DMS53 treated with DMSO at 0.1 percent for 48 hours (cell line): ENCODE data around the gene OR4P4.

Experiments used
- DNase-seq: peaks from one replicate; lab custom pipeline; 2025; ENCODE audit not compliant: unreplicated experiment; lab: John Stamatoyannopoulos, UW

The OR4P4 gene

DNA sequence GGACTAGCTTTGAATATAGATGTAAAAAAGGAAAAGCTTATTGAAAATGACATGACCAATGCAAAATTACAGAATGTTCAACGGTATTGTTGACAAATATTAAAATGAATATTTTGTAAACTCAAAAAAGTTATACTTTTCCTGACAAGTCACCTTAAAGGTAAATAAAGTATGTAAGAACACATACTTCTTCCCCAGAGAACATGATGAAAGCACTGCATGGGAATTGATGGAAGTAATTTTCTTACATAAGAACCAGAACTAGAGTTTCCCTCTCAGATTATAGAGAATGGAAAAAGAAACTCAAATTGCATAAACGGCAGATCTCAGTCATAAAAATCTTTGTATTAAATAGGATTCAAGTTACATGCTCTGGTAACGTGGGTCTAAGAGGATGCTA lies at the start of gene OR4P4:
Gene OR4P4 (plus strand): TSS at position 301 of the 400 bp plus-strand sequence.
- no peak for DNase-seq

GRCh38 chr11:55607545-55607944 lies 27.4 kb upstream of the OR4P4 start, which contains the start of gene OR4C11:
Gene OR4C11 (minus strand): TSS chr11:55607645. CDS start chr11:55604373, 3,272 bp downstream.
- no peak for DNase-seq

- no peak for DNase-seq
Observed at GRCh38 chr11:55624531-55624930, 10.4 kb upstream of the OR4P4 start.

- no peak for DNase-seq
Observed at GRCh38 chr11:55648027-55648426, 13.1 kb downstream of the OR4P4 start, which contains the start of gene OR4S2. Gene OR4S2 (plus strand): TSS chr11:55648327. CDS start chr11:55650904, 2,577 bp downstream.

DNA sequence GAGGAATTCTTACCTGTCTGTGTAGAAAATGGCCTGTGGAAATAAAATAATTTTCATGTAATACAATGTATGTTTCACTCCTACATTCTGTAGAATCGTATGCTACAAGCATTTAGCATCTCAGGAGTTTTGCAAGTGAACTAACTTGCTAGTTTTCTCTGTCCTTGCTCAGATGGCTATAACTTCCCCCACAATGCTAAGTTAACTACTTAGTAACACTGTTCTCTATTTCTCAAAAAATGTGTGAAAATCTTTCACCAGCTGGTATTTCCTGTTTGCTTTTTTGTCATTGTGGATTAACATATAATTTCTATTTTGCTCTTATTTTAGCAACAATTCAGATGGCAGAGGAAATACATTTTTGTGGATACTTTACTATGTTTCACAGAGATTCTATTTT lies 17.6 kb downstream of the OR4P4 start:
- DNase-seq: no peak

DNA sequence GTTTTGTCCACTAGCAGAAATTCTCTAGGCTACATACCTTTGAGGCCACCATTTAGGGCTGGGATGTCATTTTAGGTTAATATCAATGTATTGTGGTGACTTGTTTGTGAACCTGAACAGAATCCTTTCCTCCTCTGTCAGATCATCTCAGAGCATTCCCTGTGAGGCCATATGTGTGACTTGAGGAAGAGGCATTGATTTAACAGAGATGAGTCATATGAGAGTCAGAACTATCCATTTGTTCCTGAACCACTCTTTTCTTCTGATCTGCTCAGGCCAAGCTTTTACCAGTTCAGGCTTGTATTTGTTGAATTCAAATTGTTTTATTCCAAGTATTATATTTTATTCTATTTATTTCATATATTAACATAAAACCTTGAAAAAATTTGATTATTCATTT lies 20.2 kb downstream of the OR4P4 start:
- DNase-seq: no peak

DNA sequence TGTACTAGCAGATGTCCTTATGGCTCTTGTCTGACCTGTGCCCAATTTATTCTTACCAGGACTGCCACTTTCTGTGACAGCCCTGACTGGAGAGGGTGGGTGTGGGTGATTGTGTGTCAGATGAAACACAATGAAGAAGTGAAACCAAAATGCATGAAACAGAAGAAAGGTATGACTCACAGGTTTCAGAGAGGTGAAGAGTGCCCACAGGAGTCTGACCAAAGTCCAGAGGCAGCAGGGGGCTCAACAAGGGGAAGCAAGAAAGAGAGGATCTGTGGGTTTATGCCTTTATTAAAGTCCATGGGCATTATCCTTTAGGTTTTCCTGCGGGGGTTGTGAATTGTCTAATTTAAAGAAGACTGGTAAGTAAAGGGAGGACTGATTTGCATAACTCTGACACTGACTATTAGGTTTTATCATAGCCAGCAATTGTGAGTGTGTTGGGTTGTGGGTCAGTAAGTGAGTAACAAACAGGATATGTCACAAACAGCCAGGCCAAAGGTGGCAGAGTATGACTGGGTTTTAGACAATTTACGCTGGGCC lies 23.2 kb downstream of the OR4P4 start:
- DNase-seq: no peak

GRCh38 chr11:55658608-55659007 lies 23.7 kb downstream of the OR4P4 start:
- no peak for DNase-seq

DNA sequence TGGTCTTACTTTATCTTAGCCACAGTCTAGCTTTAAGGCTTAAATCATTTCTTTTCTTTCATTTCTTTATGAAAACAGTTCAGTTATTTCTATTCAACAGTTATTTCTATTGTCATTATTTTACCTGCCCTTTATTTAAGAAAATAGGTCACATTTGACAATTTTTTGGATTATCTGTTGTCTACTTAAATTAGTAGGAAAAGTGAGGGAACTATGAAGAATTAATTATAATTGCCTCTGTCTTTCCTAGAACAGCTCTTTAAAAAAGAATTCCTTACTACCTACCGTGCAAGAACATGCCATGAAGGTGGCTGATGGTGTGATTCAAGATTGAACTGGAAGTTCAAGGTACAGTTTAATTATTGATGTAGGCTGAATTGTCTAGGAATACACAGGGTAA lies 27.0 kb downstream of the OR4P4 start, which contains the start of gene OR4C6:
Gene OR4C6 (plus strand): TSS at position 301 of the 400 bp plus-strand sequence. CDS start 2,966 bp downstream, outside the sequence.
- DNase-seq: no peak

DNA sequence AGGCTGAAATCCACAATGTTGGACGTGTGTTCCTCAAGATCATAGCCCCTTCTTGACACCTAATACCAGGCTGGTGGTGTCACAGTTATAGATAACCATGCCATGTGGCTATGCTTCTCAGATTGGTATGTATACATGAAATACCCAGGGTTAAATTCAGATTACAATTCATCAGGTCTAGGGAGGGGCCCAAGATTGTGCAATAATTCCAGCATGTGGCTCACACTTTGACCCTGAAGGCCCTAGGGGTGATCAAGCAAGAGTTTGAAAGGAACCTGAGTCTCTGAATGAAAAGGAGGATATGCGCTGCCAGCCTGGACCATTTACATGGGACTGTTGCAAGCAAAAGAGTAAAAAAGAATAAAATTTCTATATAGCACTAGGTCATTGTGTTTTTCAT lies 34.5 kb downstream of the OR4P4 start:
- DNase-seq: no peak

- DNase-seq: no peak
Observed at GRCh38 chr11:55673860-55674259, 38.9 kb downstream of the OR4P4 start.
